Activated T-helper 2 cell treated with anti-CD3 and anti-CD28 coated beads, Interferon-gamma antibody, Interleukin-2, Interleukin-4, amounts not matched to agents 10 μg/mL and 5 μg/mL and 100 μg/mL, durations not matched to agents 14 hours and 24 hours and 36 hours (primary cell): Measurements from ENCODE around the gene RAD9A. TPM values are rescaled to one million over a fixed set of nuclear protein-coding genes. Genes with fewer than 3 reads are reported as not detected.

Experiments used
- DNase-seq: peaks from one replicate; pipeline ENCODE4 v3.0.0; 2021; ENCODE audit warnings: low spot score
- H3K27ac Mint-ChIP-seq: one replicate; pipeline ENCODE4 v1.8.0; 2021; ENCODE audit warnings: mixed read lengths
- H3K27me3 Mint-ChIP-seq: one replicate; pipeline ENCODE4 v1.8.0; 2021; ENCODE audit warnings: low read depth, mixed read lengths
- H3K36me3 Mint-ChIP-seq: one replicate; pipeline ENCODE4 v1.8.0; 2021; ENCODE audit warnings: low read depth, mixed read lengths
- H3K4me1 Mint-ChIP-seq: one replicate; pipeline ENCODE4 v1.8.0; 2021; ENCODE audit warnings: low read depth, mixed read lengths
- H3K4me3 Mint-ChIP-seq: one replicate; pipeline ENCODE4 v1.8.0; 2021; ENCODE audit warnings: low read depth, mild to moderate bottlenecking, moderate library complexity, mixed read lengths
- H3K9me3 Mint-ChIP-seq: one replicate; pipeline ENCODE4 v1.8.0; 2021; ENCODE audit warnings: mixed read lengths
- intact Hi-C: fragments of 100-400 bp; cut with micrococcal nuclease; formaldehyde crosslinking; loops from one replicate; pipeline ENCODE4 v1.15.1; 2023
- total RNA-seq: library from RNA; stranded (reverse); gene quantifications from 2 replicates; pipeline ENCODE4 v1.2.3, GENCODE V29; 2022

Gene RAD9A
- total RNA-seq, 1 donor from 2014 or later: 32.1 TPM

GRCh38 chr11:67442504-67443404, 51.0 kb downstream of the RAD9A start:
- no peak for DNase-seq
- peak overlapping the region; percentile 78 for H3K4me3 Mint-ChIP-seq
- peak overlapping the region; percentile 89 for H3K27ac Mint-ChIP-seq
- H3K9me3 Mint-ChIP-seq: no peaks in the 10 kb centered on the region
- H3K36me3 Mint-ChIP-seq: peaks cover 20% of the 10 kb centered on the region
- intact Hi-C loops: loop anchor here (2.0 kb wide), 1 partner anchor 14 kb away; the partner anchor contains the start of gene RPS6KB2
- peaks cover 48% of the 10 kb centered on the region for H3K4me1 Mint-ChIP-seq
- no peaks in the 10 kb centered on the region for H3K27me3 Mint-ChIP-seq

- peak overlapping the region; percentile 70 for H3K27ac Mint-ChIP-seq
- H3K4me1 Mint-ChIP-seq: peaks cover 41% of the 10 kb centered on the region
- H3K9me3 Mint-ChIP-seq: no peaks in the 10 kb centered on the region
- peak overlapping the region; percentile 76 for H3K4me3 Mint-ChIP-seq
- no peak for DNase-seq
- H3K27me3 Mint-ChIP-seq: no peaks in the 10 kb centered on the region
- H3K36me3 Mint-ChIP-seq: no peaks in the 10 kb centered on the region
- intact Hi-C loops: no loop called here
Measured at GRCh38 chr11:67445515-67445914, 53.7 kb downstream of the RAD9A start.

Other genes with a start within 250 kb of the RAD9A start
- gene GRK2, start 125.5 kb upstream of the RAD9A start, total RNA-seq: 282 and 287 TPM in 2 replicates
- gene ANKRD13D, start 102.7 kb upstream of the RAD9A start, total RNA-seq: 119 and 135 TPM in 2 replicates
- gene SSH3, start 88.5 kb upstream of the RAD9A start, total RNA-seq: 12.1 and 16.2 TPM in 2 replicates
- 41.1 and 50.1 TPM in 2 replicates for gene POLD4, start 38.4 kb upstream of the RAD9A start, total RNA-seq
- 2.9 and 3.0 TPM in 2 replicates for gene CLCF1, start 18.4 kb upstream of the RAD9A start, total RNA-seq
- 250 and 262 TPM in 2 replicates for gene PPP1CA, start 9.9 kb downstream of the RAD9A start, total RNA-seq
- gene TBC1D10C, start 12.1 kb downstream of the RAD9A start, total RNA-seq: 112 and 118 TPM in 2 replicates
- gene CARNS1, start 23.7 kb downstream of the RAD9A start, total RNA-seq: 0.51 and 0.68 TPM in 2 replicates
- gene RPS6KB2, start 36.5 kb downstream of the RAD9A start, total RNA-seq: 67.6 and 70.2 TPM in 2 replicates
- gene PTPRCAP, start 45.7 kb downstream of the RAD9A start, total RNA-seq: 89.8 and 94.4 TPM in 2 replicates
- gene CORO1B, start 51.5 kb downstream of the RAD9A start, total RNA-seq: 177 and 186 TPM in 2 replicates
- not detected in 2 replicates for gene GPR152, start 60.7 kb downstream of the RAD9A start, total RNA-seq
- gene CABP4, start 63.4 kb downstream of the RAD9A start, total RNA-seq: 0.73 and 1.0 TPM in 2 replicates
- gene TMEM134, start 77.3 kb downstream of the RAD9A start, total RNA-seq: 58.5 and 62.0 TPM in 2 replicates
- 190 and 191 TPM in 2 replicates for gene AIP, start 91.0 kb downstream of the RAD9A start, total RNA-seq
- gene PITPNM1, start 113.4 kb downstream of the RAD9A start, total RNA-seq: 118 and 120 TPM in 2 replicates
- 117 and 119 TPM in 2 replicates for gene CDK2AP2, start 116.2 kb downstream of the RAD9A start, total RNA-seq
- gene CABP2, start 131.5 kb downstream of the RAD9A start, total RNA-seq: not detected in 2 replicates
- 339 and 344 TPM in 2 replicates for gene GSTP1, start 191.8 kb downstream of the RAD9A start, total RNA-seq
- 237 and 242 TPM in 2 replicates for gene NDUFV1, start 214.9 kb downstream of the RAD9A start, total RNA-seq
- 22.2 and 27.9 TPM in 2 replicates for gene NUDT8, start 238.0 kb downstream of the RAD9A start, total RNA-seq
- not detected in 2 replicates for gene TBX10, start 247.8 kb downstream of the RAD9A start, total RNA-seq